Activated naive CD4-positive, alpha-beta T cell treated with anti-CD3 and anti-CD28 coated beads for 36 hours (primary cell): ENCODE data around the gene PDSS1. TPM values are rescaled to one million over a fixed set of nuclear protein-coding genes. Genes with fewer than 3 reads are reported as not detected.
A peak's percentile ranks its signal among the peaks of the same experiment; 100 is the strongest.
"Not testable (repeated sequence)": the region's sequence is repeated elsewhere in the genome, so short reads cannot be mapped to it uniquely, and the experiment has no call there.

ENCODE experiments used
- CTCF ChIA-PET: fragments of 350-600 bp; sonication (Branson Sonifier 250); formaldehyde crosslinking; loops from one replicate; lab custom pipeline; 2021; ENCODE audit warnings: antibody characterized with exemption; lab: Charles Lee
- DNase-seq: peaks from one replicate; pipeline ENCODE4 v3.0.0-alpha.2; 2020
- H3K27ac Mint-ChIP-seq: one replicate; pipeline ENCODE4 v1.8.0; 2021; ENCODE audit warnings: mild to moderate bottlenecking, mixed read lengths
- H3K27me3 Mint-ChIP-seq: one replicate; pipeline ENCODE4 v1.8.0; 2021; ENCODE audit warnings: low read depth, mixed read lengths
- H3K36me3 Mint-ChIP-seq: one replicate; pipeline ENCODE4 v1.8.0; 2021; ENCODE audit warnings: low read depth, mixed read lengths
- H3K4me1 Mint-ChIP-seq: one replicate; pipeline ENCODE4 v1.8.0; 2021; ENCODE audit warnings: low read depth, mixed read lengths
- H3K4me3 Mint-ChIP-seq: one replicate; pipeline ENCODE4 v1.8.0; 2021; ENCODE audit warnings: mild to moderate bottlenecking, moderate library complexity, mixed read lengths
- H3K9me3 Mint-ChIP-seq: one replicate; pipeline ENCODE4 v1.8.0; 2021; ENCODE audit warnings: mixed read lengths
- intact Hi-C: fragments of 100-400 bp; cut with micrococcal nuclease; formaldehyde crosslinking; loops from one replicate; pipeline ENCODE4 v1.15.1; 2023
- total RNA-seq, 2 experiments: library from RNA; stranded (reverse); gene quantifications; one replicate each; pipeline ENCODE4 v1.2.3, GENCODE V29; 2021

The PDSS1 gene
- total RNA-seq, 2 experiments from 2014 or later: 14.5 to 16.0 TPM

- CTCF ChIA-PET: interaction anchor here (0.7 to 1.8 kb wide), 5 partner anchors 18 to 90 kb away, joined by 3 to 4 read pairs (median 3); no protein-coding TSS in a partner anchor
- Mint-ChIP-seq H3K27me3 (no peaks in the 10 kb centered on the region), H3K9me3 (no peaks in the 10 kb centered on the region), H3K36me3 (peaks cover 7% of the 10 kb centered on the region), H3K27ac (peak overlapping the region; percentile 86), H3K4me3 (no peak overlapping the region), H3K4me1 (peaks cover 82% of the 10 kb centered on the region)
- intact Hi-C loops: loop anchor here (1.0 to 5.0 kb wide), 6 partner anchors 8 to 320 kb away; partner anchors contain the start of gene ANKRD26
- DNase-seq: peak; percentile 70
These were observed 83.5 kb downstream of the PDSS1 start for GRCh38 chr10:26780793-26781601.

GRCh38 chr10:26781797-26782196 is 84.3 kb downstream of the PDSS1 start:
- Mint-ChIP-seq H3K9me3 (no peaks in the 10 kb centered on the region), H3K4me1 (peaks cover 84% of the 10 kb centered on the region), H3K27me3 (no peaks in the 10 kb centered on the region), H3K36me3 (peaks cover 10% of the 10 kb centered on the region), H3K4me3 (no peak overlapping the region), H3K27ac (peak overlapping the region; percentile 86)
- intact Hi-C loops: loop anchor here (1.0 to 5.0 kb wide), 6 partner anchors 8 to 319 kb away; partner anchors contain the start of gene ANKRD26
- CTCF ChIA-PET: interaction anchor here (1.4 to 1.8 kb wide), 2 partner anchors 17 to 27 kb away, joined by 3 to 4 read pairs; no protein-coding TSS in a partner anchor
- DNase-seq: peak; percentile 55

- intact Hi-C loops: no loop called here
- H3K4me3 Mint-ChIP-seq: no peak overlapping the region
- DNase-seq: no peak
- peaks cover 20% of the 10 kb centered on the region for H3K36me3 Mint-ChIP-seq
- H3K4me1 Mint-ChIP-seq: peaks cover 61% of the 10 kb centered on the region
- H3K27me3 Mint-ChIP-seq: no peaks in the 10 kb centered on the region
- CTCF ChIA-PET: no interaction called here
- no peaks in the 10 kb centered on the region for H3K9me3 Mint-ChIP-seq
- H3K27ac Mint-ChIP-seq: no peak overlapping the region
These were observed 89.9 kb downstream of the PDSS1 start for GRCh38 chr10:26787362-26787761.

- H3K9me3 Mint-ChIP-seq, H3K27ac Mint-ChIP-seq, H3K27me3 Mint-ChIP-seq, H3K4me3 Mint-ChIP-seq, DNase-seq: not testable (repeated sequence)
- H3K4me1 Mint-ChIP-seq: peaks cover 48% of the 10 kb centered on the region
- H3K36me3 Mint-ChIP-seq: peaks cover 18% of the 10 kb centered on the region
- intact Hi-C loops: loop anchor here (1.0 kb wide), 1 partner anchor 8 kb away; no protein-coding TSS in a partner anchor
- CTCF ChIA-PET: interaction anchor here (1.4 kb wide), 1 partner anchor 70 kb away, joined by 3 read pairs; no protein-coding TSS in a partner anchor
These were observed 92.3 kb downstream of the PDSS1 start for GRCh38 chr10:26789779-26790178.

- no peak for DNase-seq
- CTCF ChIA-PET: interaction anchor here (1.4 kb wide), 1 partner anchor 69 kb away, joined by 3 read pairs; no protein-coding TSS in a partner anchor
- H3K36me3 Mint-ChIP-seq: peaks cover 20% of the 10 kb centered on the region
- H3K4me1 Mint-ChIP-seq: peaks cover 42% of the 10 kb centered on the region
- no peak overlapping the region for H3K27ac Mint-ChIP-seq
- peaks cover 2% of the 10 kb centered on the region for H3K9me3 Mint-ChIP-seq
- H3K27me3 Mint-ChIP-seq: no peaks in the 10 kb centered on the region
- intact Hi-C loops: no loop called here
- H3K4me3 Mint-ChIP-seq: no peak overlapping the region
These were observed 92.9 kb downstream of the PDSS1 start for GRCh38 chr10:26790221-26790995.

- Mint-ChIP-seq H3K36me3 (peaks cover 12% of the 10 kb centered on the region), H3K4me3 (no peak overlapping the region), H3K9me3 (peaks cover 9% of the 10 kb centered on the region), H3K27ac (no peak overlapping the region), H3K27me3 (no peaks in the 10 kb centered on the region), H3K4me1 (peaks cover 31% of the 10 kb centered on the region)
- intact Hi-C loops: no loop called here
- CTCF ChIA-PET: interaction anchor here (1.1 kb wide), 1 partner anchor 9 kb away, joined by 3 read pairs; no protein-coding TSS in a partner anchor
- no peak for DNase-seq
These were observed 95.4 kb downstream of the PDSS1 start for GRCh38 chr10:26792758-26793495.

Other genes starting within 250 kb of the PDSS1 start
- gene ABI1, start 163.3 kb downstream of the PDSS1 start, total RNA-seq: 10 to 100 TPM; 34.5 to 37.2 TPM